Choroid plexus epithelial cell (primary cell): ENCODE data around the gene CREB5.

Experiments used
- DNase-seq: peaks from one replicate; pipeline ENCODE4 v3.0.0-alpha.2; 2010; ENCODE audit warnings: low read depth
- H3K4me3 ChIP-seq: 2 replicates; pipeline ENCODE4 v1.5.1; 2011; ENCODE audit warnings: low read depth, mild to moderate bottlenecking, control low read depth, low read length, moderate library complexity
- TF ChIP-seq, protein P1 (sequence below): conservative IDR thresholded peaks from 2 replicates; pipeline ENCODE4 v1.5.1; 2011; ENCODE audit warnings: low read depth, mild to moderate bottlenecking, control low read depth, inconsistent platforms, low read length, moderate library complexity

The CREB5 gene

GRCh38 chr7:28865601-28866144 lies 453.4 kb downstream of the CREB5 start:
- H3K4me3 ChIP-seq = no peak overlapping the region
- TF ChIP-seq, protein P1, sequence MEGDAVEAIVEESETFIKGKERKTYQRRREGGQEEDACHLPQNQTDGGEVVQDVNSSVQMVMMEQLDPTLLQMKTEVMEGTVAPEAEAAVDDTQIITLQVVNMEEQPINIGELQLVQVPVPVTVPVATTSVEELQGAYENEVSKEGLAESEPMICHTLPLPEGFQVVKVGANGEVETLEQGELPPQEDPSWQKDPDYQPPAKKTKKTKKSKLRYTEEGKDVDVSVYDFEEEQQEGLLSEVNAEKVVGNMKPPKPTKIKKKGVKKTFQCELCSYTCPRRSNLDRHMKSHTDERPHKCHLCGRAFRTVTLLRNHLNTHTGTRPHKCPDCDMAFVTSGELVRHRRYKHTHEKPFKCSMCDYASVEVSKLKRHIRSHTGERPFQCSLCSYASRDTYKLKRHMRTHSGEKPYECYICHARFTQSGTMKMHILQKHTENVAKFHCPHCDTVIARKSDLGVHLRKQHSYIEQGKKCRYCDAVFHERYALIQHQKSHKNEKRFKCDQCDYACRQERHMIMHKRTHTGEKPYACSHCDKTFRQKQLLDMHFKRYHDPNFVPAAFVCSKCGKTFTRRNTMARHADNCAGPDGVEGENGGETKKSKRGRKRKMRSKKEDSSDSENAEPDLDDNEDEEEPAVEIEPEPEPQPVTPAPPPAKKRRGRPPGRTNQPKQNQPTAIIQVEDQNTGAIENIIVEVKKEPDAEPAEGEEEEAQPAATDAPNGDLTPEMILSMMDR = no peak
- peak; percentile 53 for DNase-seq

- no peak for DNase-seq
- TF ChIP-seq, protein P1 = no peak
- H3K4me3 ChIP-seq = no peak overlapping the region
Measured at GRCh38 chr7:28868712-28869111, 456.4 kb downstream of the CREB5 start.

DNA sequence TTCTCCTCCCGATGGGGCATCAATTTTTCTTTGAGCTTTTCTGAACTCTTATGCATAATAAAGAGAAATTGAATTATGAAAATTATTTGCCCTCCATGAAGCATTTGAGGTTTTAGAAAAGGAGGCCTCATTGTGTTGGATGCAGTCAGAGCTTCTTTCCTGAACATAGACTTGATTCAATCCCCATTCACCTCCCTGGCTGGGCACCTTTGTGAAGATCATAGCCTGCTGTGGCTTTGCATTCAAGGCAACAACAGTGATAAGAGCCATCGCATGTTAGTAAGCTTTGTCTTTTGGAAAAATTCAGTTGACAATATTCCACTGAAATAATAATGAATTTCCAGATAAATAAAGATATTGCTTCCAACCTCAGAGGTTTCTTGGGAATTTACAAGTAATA lies 458.8 kb downstream of the CREB5 start:
- no peak overlapping the region for H3K4me3 ChIP-seq
- TF ChIP-seq, protein P1 = no peak

GRCh38 chr7:28871631-28872030 lies 459.3 kb downstream of the CREB5 start:
- TF ChIP-seq, protein P1 = no peak
- H3K4me3 ChIP-seq = no peak overlapping the region
- no peak for DNase-seq

More for the DNA sequence above, 458.8 kb downstream of the CREB5 start:
- no peak for DNase-seq

DNA sequence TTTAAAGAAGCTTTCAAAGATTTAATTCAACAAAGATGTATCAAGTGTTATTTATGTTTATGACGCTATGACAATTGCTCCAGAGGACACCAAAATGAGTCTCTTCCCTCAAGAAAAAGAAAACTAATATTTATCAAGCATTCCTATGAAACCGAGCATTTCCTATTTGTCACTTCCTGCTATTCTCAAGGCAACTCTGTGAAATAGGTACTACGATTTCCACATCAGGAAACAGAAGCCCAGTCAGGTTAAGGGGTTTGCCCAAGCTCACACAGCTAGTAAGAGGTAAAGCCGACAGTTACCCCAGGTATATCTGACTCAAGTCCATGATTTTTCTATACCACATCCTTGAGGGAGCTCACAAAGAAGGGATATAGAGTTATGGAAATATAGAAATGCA lies 459.9 kb downstream of the CREB5 start:
- TF ChIP-seq, protein P1 = no peak

GRCh38 chr7:28873365-28873764 lies 461.0 kb downstream of the CREB5 start:
- no peak for DNase-seq
- H3K4me3 ChIP-seq = no peak overlapping the region
- TF ChIP-seq, protein P1 = no peak

More for the DNA sequence above, 459.9 kb downstream of the CREB5 start:
- no peak overlapping the region for H3K4me3 ChIP-seq
- no peak for DNase-seq

DNA sequence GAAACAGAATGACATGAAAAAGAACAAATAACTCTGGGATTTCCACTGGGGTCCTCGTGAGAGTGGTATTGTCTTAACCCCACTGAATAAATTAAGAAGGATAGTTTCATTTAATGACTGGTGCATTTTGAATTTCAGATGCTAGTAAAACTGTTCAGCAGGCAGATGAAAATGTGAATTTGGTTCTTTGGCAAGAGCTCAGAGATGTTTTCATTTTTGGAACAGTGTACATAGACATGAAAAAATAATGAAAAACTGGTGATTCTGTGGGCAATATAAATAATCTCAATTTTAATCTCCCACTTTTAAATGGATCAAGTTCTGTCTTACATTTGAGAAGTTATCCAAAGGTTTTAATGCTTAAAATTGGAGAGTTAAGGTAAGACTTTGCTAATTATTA lies 461.7 kb downstream of the CREB5 start:
- DNase-seq = no peak
- TF ChIP-seq, protein P1 = no peak
- no peak overlapping the region for H3K4me3 ChIP-seq
